Fibroblast of the conjunctiva (primary cell): ENCODE results near the gene GPRC5B.

Experiments used
- DNase-seq: peaks from one replicate; pipeline ENCODE4 v3.0.0-alpha.2; 2010; ENCODE audit warnings: low read depth

Gene GPRC5B

GRCh38 chr16:19810817-19811731 is 73.6 kb downstream of the GPRC5B start:
- DNase-seq: peak; percentile 20

GRCh38 chr16:19809693-19810092 is 75.0 kb downstream of the GPRC5B start:
- DNase-seq: no peak

- DNase-seq: no peak
Observed at GRCh38 chr16:19809121-19809635, 75.5 kb downstream of the GPRC5B start.

GRCh38 chr16:19808061-19808641 is 76.5 kb downstream of the GPRC5B start:
- no peak for DNase-seq
